ENCODE measurements around the gene ETHE1. TPM values are rescaled to one million over a fixed set of nuclear protein-coding genes. Genes with fewer than 3 reads are reported as not detected.
A peak's percentile ranks its signal among the peaks of the same experiment; 100 is the strongest.
"Not testable (repeated sequence)": the region's sequence is repeated elsewhere in the genome, so short reads cannot be mapped to it uniquely, and the experiment has no call there.

The ETHE1 gene
- total RNA-seq, 1 experiment from 2014 or later: 8.8 TPM

DNA sequence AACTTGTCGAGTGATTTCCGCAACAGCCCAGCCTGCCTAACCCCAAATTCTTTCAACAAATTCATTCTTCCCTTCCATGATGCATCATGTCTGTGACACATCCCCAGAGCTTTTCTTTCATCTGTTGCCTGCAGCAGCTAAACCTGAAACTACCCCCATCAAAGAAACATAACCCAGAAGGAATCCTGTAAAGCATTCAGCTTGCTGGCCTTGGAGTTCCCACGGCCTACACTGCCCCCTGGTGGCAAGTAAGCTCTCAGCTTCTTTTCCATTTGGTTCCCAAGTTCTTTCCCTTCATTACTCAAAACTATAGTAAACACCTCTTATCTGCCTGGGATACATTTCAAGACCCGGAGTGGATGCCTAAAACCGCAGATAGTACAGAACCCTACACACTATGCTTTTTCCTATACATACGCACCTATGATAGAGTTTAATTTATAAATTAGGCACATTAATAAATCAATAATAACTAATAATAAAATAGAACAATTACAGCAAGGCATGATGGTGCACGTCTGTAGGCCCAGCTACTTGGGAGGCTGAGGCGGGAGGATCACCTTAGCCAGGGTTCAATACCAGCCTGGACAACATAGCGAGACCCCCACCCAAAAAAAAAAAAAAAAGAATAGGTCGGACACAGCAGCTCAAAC is 7.4 kb downstream of the ETHE1 start:
- intact Hi-C loops (cut with micrococcal nuclease; ENCODE audit: unreplicated experiment): loop anchor here (1.0 to 5.0 kb wide), 2 partner anchors 72 to 87 kb away; no protein-coding TSS in a partner anchor
- POLR2A ChIA-PET (ENCODE audit: low non-redundant PET): interaction anchor here (0.5 to 0.6 kb wide), 2 partner anchors 10 to 87 kb away, joined by 3 to 11 read pairs; no protein-coding TSS in a partner anchor
- no peak for TF ChIP-seq EZH2 (IDR thresholded peaks at IDR 0.05; ENCODE audit: borderline replicate concordance, low read depth, low read length, poor library complexity, severe bottlenecking)
- TF ChIP-seq, protein P1, sequence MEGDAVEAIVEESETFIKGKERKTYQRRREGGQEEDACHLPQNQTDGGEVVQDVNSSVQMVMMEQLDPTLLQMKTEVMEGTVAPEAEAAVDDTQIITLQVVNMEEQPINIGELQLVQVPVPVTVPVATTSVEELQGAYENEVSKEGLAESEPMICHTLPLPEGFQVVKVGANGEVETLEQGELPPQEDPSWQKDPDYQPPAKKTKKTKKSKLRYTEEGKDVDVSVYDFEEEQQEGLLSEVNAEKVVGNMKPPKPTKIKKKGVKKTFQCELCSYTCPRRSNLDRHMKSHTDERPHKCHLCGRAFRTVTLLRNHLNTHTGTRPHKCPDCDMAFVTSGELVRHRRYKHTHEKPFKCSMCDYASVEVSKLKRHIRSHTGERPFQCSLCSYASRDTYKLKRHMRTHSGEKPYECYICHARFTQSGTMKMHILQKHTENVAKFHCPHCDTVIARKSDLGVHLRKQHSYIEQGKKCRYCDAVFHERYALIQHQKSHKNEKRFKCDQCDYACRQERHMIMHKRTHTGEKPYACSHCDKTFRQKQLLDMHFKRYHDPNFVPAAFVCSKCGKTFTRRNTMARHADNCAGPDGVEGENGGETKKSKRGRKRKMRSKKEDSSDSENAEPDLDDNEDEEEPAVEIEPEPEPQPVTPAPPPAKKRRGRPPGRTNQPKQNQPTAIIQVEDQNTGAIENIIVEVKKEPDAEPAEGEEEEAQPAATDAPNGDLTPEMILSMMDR (conservative IDR thresholded peaks at IDR 0.05; ENCODE audit: low read depth, low read length): peak; percentile 94
- Histone ChIP-seq H3K9me3 (ENCODE audit: low read depth, low read length, poor library complexity, severe bottlenecking) (no peaks in the 10 kb centered on the region), H3K27me3 (replicated peaks; ENCODE audit: insufficient read depth, low read depth, low read length, poor library complexity) (no peaks in the 10 kb centered on the region), H3K4me1 (ENCODE audit: insufficient read depth, low read length, poor library complexity, severe bottlenecking) (no peaks in the 10 kb centered on the region), H3K27ac (ENCODE audit: low read depth, low read length, poor library complexity, severe bottlenecking) (no peak overlapping the region), H3K36me3 (ENCODE audit: insufficient read depth, low read length, poor library complexity, severe bottlenecking) (no peaks in the 10 kb centered on the region), H3K4me3 (ENCODE audit: low read depth, low read length, poor library complexity, severe bottlenecking) (no peak overlapping the region)
- CTCF ChIA-PET: interaction anchor here (0.5 to 2.4 kb wide), 17 partner anchors 9 to 249 kb away, joined by 3 to 102 read pairs (median 4); partner anchors contain the start of genes LYPD3, PHLDB3 and ZNF575
- no TSS peak for BruUV-seq (replicated peaks)
- DNase-seq (ENCODE audit: low spot score): peak; percentile 89

DNA sequence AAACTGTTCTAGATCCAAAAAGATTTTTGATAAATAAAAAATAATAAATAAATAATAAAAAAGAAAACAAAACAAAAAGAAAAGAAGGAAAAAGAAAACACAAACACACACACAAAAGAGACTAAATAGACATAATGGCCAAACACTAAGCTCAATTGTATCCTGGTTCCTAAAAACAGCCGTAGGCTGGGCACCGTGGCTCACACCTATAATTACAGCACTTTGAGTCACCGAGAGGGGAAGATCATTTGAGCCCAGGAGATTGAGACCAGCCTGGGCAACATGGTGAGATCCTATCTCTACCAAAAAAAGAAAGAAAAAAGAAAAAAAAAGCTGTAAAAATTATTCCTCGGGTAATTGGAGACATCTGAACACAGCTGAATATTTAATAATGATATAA is 8.9 kb downstream of the ETHE1 start:
- no peak for DNase-seq (ENCODE audit: low spot score)
- no TSS peak for BruUV-seq (replicated peaks)
- intact Hi-C loops (cut with micrococcal nuclease; ENCODE audit: unreplicated experiment): loop anchor here (5.0 kb wide), 1 partner anchor 86 kb away; no protein-coding TSS in a partner anchor
- ChIA-PET POLR2A (ENCODE audit: low non-redundant PET) (no interaction called here), CTCF (interaction anchor here (1.4 kb wide), 1 partner anchor 71 kb away, joined by 11 read pairs; no protein-coding TSS in a partner anchor)
- H3K9me3 ChIP-seq (ENCODE audit: low read depth, low read length, poor library complexity, severe bottlenecking): no peaks in the 10 kb centered on the region
- no peak for TF ChIP-seq EZH2 (IDR thresholded peaks at IDR 0.05; ENCODE audit: borderline replicate concordance, low read depth, low read length, poor library complexity, severe bottlenecking)
- TF ChIP-seq, protein P1 (conservative IDR thresholded peaks at IDR 0.05; ENCODE audit: low read depth, low read length): no peak
- H3K27ac ChIP-seq (ENCODE audit: low read depth, low read length, poor library complexity, severe bottlenecking): no peak overlapping the region
- no peaks in the 10 kb centered on the region for H3K36me3 ChIP-seq (ENCODE audit: insufficient read depth, low read length, poor library complexity, severe bottlenecking)
- no peaks in the 10 kb centered on the region for H3K4me1 ChIP-seq (ENCODE audit: insufficient read depth, low read length, poor library complexity, severe bottlenecking)
- no peaks in the 10 kb centered on the region for H3K27me3 ChIP-seq (replicated peaks; ENCODE audit: insufficient read depth, low read depth, low read length, poor library complexity)
- H3K4me3 ChIP-seq (ENCODE audit: low read depth, low read length, poor library complexity, severe bottlenecking): no peak overlapping the region

DNA sequence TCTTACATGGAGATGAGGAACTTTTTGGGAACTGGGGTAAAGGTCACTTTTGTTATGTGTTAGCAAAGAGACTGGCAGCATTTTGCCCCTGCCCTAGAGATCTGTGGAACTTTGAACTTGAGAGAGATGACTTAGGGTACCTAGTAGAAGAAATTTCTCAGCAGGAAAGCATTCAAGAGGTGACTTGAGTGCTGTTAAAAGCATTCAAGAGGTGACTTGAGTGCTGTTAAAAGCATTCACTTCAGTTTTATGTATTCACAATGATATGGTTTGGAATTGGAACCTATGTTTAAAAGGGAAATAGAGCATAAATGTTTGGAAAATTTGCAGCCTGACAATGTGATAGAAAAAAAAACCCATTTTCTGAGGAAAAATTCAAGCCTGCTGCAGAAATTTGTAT is 14.6 kb downstream of the ETHE1 start:
- H3K4me1 ChIP-seq (ENCODE audit: insufficient read depth, low read length, poor library complexity, severe bottlenecking); CTCF ChIA-PET; H3K4me3 ChIP-seq (ENCODE audit: low read depth, low read length, poor library complexity, severe bottlenecking); H3K27ac ChIP-seq (ENCODE audit: low read depth, low read length, poor library complexity, severe bottlenecking); POLR2A ChIA-PET (ENCODE audit: low non-redundant PET); H3K36me3 ChIP-seq (ENCODE audit: insufficient read depth, low read length, poor library complexity, severe bottlenecking); DNase-seq (ENCODE audit: low spot score); BruUV-seq (replicated peaks); H3K27me3 ChIP-seq (replicated peaks; ENCODE audit: insufficient read depth, low read depth, low read length, poor library complexity); H3K9me3 ChIP-seq (ENCODE audit: low read depth, low read length, poor library complexity, severe bottlenecking); intact Hi-C loops (cut with micrococcal nuclease; ENCODE audit: unreplicated experiment): not testable (repeated sequence)
